AG09309 (cell line): ENCODE data around the gene SH3TC1.
A peak's percentile ranks its signal among the peaks of the same experiment; 100 is the strongest.

Experiments used
- DNase-seq: peaks from one replicate; pipeline ENCODE4 v3.0.0-alpha.2; 2010; ENCODE audit warnings: low read depth
- H3K4me3 ChIP-seq: 2 replicates; pipeline ENCODE4 v1.5.1; 2011; ENCODE audit warnings: mild to moderate bottlenecking, low read depth, low read length, moderate library complexity; ENCODE audit not compliant: control insufficient read depth
- TF ChIP-seq, protein P1 (sequence below): IDR thresholded peaks from 2 replicates; pipeline ENCODE4 v1.5.1; 2011; ENCODE audit warnings: mild to moderate bottlenecking, low read depth, low read length, inconsistent platforms; ENCODE audit not compliant: insufficient read depth, control insufficient read depth; ENCODE audit errors: missing control alignments

The SH3TC1 gene

DNA sequence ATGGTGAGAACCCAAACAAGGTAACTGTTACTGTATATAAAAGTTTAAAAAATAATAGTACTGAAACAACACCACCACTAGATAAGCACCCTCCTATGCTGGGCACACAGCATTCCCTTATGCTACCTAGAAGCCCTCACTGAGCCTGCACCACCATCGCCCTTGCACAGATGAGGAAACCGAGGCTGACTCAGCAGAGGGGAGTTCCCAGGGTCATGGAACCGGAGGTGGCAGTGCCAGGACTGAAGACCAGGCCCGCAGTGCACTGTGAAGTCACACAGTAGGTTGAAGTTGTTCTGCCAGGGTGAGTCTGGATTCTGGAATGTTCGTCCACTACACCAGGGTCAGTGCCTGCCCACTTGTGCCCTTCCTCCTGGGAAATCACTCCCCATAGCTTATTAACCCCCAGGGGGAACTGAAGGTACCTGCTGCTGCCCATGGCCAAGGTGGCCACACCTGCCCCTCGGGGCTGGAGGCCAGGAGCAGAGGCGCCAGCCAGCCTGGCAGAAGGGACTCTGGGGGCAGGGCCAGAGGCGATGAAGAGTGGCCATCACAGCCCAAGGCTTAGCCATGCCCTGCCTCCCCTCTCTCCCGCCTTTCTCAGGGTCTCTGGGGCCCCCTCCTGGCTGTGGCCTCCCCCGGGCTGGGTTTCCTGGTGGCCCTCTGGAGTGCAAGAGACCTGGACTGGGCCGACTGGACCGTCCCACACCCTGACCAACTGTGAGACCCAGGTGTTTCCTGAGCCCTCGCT lies 25.4 kb upstream of the SH3TC1 start:
- no peak for DNase-seq
- no peak overlapping the region for H3K4me3 ChIP-seq
- TF ChIP-seq, protein P1, sequence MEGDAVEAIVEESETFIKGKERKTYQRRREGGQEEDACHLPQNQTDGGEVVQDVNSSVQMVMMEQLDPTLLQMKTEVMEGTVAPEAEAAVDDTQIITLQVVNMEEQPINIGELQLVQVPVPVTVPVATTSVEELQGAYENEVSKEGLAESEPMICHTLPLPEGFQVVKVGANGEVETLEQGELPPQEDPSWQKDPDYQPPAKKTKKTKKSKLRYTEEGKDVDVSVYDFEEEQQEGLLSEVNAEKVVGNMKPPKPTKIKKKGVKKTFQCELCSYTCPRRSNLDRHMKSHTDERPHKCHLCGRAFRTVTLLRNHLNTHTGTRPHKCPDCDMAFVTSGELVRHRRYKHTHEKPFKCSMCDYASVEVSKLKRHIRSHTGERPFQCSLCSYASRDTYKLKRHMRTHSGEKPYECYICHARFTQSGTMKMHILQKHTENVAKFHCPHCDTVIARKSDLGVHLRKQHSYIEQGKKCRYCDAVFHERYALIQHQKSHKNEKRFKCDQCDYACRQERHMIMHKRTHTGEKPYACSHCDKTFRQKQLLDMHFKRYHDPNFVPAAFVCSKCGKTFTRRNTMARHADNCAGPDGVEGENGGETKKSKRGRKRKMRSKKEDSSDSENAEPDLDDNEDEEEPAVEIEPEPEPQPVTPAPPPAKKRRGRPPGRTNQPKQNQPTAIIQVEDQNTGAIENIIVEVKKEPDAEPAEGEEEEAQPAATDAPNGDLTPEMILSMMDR: peak; percentile 5

DNA sequence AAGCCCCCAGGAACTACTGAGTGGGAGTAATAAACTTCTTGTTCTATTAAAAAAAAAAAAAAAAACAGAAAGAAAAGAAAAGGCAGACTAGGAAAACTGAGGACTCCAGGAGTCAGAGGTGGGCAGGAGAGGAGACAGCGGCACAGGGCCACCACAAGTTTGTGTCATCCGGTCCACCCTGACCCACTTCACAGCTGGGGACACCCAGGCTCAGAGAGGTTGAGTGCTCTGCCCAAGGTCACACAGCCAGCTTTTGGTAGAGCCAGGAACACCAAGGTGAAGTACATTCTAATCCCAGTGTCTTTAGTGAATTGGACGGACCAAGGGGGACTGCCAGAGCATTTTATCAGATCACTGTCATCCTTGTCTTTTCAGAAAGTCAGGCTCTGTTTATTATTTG lies 24.1 kb upstream of the SH3TC1 start:
- no peak for DNase-seq
- TF ChIP-seq, protein P1: no peak
- H3K4me3 ChIP-seq: no peak overlapping the region

DNA sequence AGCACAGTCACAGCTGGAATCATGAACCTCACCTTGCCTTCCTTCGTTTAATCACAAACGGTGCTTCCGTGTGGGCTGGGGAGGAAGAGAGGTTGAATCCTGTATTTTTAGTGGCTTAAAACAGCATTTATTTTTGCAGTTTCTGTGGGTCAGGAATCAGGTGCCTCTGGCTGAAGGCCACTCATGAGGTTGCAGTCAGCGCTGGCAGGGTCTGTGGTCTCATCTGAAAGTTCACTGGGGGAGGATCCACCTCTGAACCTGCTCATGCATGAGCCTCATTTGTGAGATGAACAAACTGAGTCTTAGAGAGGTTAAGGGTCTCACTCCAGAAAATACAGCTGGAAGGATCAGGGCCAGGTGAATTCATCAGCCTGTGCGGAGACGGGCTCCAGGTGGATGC lies 23.4 kb upstream of the SH3TC1 start:
- no peak overlapping the region for H3K4me3 ChIP-seq
- DNase-seq: no peak
- TF ChIP-seq, protein P1: no peak

- no peak for DNase-seq
- no peak overlapping the region for H3K4me3 ChIP-seq
- TF ChIP-seq, protein P1: peak; percentile 88
These were observed 22.3 kb upstream of the SH3TC1 start for GRCh38 chr4:8176547-8177399.

DNA sequence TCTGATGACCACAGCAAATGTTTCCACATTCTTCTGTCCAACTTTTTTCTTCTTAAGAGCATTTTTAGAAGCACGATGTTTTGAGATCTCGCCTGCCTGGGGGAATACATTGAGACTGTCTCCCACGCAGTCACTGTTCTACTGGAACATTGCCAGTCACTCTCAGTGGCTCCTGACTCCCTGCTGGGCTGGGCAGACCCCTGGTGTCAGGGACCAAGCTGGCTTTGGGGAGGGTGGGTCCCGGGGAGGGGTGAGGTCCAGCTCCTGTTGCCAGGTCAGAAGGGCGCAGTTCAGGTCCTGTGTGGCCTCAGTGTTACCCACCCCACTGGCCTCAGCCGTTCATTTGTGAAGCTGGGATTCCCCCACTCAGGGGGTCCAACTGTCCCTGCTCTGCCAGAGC lies 21.5 kb upstream of the SH3TC1 start:
- TF ChIP-seq, protein P1: no peak
- no peak for DNase-seq
- no peak overlapping the region for H3K4me3 ChIP-seq

- no peak for DNase-seq
- H3K4me3 ChIP-seq: no peak overlapping the region
- TF ChIP-seq, protein P1: no peak
These were observed 21.1 kb upstream of the SH3TC1 start for GRCh38 chr4:8177956-8178355.
